HG02884 (cell line): ENCODE measurements around the gene EDN3.
"Not testable (repeated sequence)": the region's sequence is repeated elsewhere in the genome, so short reads cannot be mapped to it uniquely, and the experiment has no call there.

ENCODE experiments used
- ATAC-seq: cut with Tn5 transposase; IDR thresholded peaks from one replicate; pipeline ENCODE4 v1.9.1; 2021; ENCODE audit warnings: mild to moderate bottlenecking, moderate library complexity; ENCODE audit not compliant: unreplicated experiment

The EDN3 gene

GRCh38 chr20:59334651-59335300, 34.4 kb downstream of the EDN3 start:
- ATAC-seq = no peak

DNA sequence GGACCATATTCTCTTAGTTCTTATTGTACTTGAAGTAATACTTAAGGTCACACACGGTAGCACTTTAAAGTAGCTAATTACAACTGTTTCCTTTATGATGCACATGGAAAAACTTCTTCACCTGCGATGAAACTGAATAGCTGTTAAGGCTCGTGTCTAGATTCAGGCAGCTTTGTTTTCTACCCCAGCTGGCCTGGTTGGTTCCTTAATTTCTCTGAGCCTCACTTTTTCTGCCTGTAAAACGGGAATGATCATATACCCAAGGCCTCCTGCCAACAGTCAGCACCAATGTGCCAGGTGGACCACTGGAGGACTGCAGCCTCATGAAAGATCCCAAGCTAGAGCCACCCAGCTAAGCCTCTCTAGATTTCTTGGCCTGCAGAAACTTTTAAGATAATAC, 35.0 kb downstream of the EDN3 start:
- no peak for ATAC-seq

GRCh38 chr20:59336540-59336939, 36.1 kb downstream of the EDN3 start:
- ATAC-seq = no peak

DNA sequence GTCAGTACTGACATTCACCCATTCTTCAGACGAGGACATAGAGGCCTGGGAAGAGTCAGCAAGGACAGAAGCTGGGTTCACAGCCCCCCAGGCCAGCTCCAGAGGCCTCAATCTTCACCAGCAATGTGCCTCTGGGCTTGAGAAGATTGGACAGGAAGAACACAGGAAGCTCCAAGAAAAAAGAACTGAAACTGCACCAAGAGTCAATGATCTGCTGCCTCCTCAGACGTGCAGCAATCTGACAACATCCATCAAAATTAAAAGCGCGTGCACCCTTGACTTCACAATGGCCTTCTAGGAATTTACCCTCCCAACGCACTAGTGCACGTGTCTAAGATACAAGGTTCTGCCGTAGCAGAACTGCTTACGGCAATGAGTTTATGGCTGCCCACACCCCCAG, 38.0 kb downstream of the EDN3 start:
- not testable (repeated sequence) for ATAC-seq

GRCh38 chr20:59340201-59340885, 39.9 kb downstream of the EDN3 start:
- ATAC-seq = no peak

- ATAC-seq = not testable (repeated sequence)
These were observed 41.0 kb downstream of the EDN3 start for GRCh38 chr20:59341285-59342022.

DNA sequence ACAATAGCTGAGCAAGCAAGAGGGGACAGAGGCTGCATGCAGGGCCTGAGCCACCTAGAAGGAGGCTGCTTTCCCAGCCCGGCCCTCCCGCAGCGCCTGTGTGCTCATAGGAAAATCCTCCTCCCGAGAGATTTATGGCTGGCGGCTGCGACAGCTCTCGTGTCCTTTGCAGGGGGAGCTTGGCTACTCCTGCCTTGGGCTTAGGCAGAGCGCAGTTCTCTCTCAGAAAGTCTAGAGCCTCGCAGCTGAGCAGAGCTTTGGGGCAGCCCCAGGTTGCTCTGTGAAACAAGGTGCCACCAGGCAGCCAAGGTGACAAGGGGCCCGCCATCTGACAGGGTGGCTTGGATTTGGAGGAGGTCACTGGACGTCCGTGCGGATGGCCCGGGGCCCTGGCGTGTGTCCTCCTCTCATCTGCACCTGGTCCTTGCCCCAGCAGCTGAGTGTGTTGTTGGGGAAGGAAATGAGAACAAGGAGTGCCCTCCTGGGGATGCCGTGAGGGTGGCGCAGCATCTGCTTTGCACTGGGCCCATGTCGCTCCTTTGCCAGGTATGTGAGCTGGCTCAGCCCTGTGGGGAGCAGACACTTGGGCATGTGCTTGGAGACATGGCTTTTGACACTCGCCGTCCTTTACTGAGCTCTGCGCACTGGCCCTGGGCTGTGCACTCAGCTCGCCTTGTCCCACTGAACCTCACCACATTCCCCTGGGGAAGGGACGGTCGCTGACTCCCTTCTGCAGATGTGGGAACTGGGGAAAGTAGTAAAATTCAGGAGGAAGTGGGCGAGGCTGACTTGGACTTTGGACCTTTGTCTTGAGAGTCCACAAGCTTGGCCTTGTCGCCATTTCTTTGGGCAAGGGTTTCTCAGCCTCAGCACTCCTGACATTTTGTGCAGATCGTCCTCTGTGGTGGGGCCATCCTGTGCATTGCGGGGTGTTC, 41.9 kb downstream of the EDN3 start:
- no peak for ATAC-seq

- ATAC-seq = no peak
These were observed 45.6 kb downstream of the EDN3 start for GRCh38 chr20:59346061-59346460.

DNA sequence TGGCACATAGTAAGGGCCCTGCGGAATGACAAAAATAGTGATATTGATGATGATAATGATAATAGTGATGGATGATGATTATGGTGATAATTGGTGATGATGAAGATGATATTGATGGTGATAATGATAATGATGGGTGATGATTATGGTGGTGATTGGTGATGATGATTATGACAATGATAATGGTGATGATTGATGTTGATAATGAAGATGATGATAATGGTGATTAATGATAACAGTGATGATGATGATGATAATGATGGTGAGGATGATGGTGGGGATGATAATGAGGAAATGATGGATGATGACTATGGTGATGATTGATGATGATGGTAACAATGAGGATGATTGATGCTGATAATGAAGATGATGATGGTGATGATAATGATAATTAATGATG, 48.9 kb downstream of the EDN3 start:
- ATAC-seq = no peak

- ATAC-seq = no peak
These were observed 50.1 kb downstream of the EDN3 start for GRCh38 chr20:59350330-59351156.

DNA sequence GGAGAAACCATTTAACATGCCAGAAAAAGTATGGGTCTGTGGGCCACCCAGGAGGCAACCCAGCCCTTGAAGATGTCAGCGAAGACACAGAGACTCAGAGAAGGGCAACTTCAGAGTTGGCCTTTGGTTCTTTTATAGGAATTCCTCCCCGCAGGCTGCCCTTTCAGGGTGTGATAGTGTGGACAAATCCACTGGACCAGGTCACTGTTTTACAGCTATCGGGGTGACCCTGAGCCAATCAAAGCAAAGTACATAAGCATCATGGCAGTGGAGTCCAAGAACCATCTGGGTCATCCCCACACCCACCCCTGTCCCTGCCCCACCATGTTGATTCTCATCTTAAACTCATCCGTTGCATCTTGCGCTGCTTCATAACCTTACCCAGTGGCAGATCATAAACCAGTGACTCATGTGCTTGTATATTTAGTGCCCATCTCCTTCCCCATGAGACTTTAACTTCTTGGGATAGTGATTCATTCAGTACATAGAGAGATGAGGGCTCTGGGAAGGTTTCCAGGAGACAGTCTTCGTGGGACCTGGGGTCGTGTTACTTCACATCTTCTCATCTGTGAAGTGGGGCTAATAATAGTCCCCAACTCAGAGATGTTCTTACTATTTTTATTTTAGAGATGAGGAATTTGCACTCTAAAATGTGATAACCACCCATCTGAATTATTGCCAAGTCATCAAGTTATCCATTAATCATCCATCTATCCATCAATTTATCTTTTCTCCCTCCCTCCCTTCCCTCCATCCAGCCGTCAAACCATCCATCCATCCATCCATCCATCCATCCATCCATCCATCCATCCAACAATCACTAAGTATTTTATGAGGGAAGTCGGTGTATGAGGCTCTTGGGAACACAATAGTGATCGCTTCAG, 51.0 kb downstream of the EDN3 start:
- ATAC-seq = no peak

DNA sequence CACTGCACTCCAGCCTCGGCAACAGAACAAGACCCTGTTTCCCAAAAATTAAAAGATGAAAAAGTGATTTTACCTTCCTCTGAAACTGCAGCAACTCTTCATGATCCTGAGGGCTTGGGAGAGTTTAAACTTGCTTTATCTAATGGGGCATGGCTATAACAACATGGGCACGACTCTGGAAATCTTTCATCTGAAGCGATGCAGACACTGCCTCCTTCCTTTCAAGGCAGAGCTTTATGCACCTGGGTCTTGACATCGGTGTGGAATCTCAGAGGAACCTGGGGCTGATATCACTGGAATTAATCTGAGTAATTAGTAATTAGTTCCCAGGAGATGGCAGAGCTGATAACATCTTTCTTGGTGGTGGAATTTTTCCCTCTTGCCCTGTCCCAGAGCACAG, 52.1 kb downstream of the EDN3 start:
- ATAC-seq = no peak

DNA sequence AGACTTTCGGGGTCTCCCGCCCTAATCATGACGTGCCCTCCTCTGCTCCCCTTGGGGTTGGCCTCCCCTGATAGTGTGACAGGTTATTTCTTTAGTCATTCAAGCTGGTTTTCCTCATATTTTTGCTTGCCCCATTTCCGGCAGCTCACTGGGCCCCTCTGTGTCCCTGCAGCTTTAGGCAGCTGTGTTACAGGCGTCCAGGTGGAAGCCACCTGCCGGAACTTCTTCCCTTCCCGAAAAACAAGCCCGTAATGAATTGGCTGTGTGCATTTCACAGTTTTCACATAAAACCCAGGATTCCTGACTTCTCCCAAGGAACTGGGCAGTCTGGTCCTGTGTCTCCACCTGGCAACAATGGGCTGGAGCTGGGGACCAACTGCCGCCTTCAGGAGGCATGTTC, 52.6 kb downstream of the EDN3 start:
- ATAC-seq = no peak

DNA sequence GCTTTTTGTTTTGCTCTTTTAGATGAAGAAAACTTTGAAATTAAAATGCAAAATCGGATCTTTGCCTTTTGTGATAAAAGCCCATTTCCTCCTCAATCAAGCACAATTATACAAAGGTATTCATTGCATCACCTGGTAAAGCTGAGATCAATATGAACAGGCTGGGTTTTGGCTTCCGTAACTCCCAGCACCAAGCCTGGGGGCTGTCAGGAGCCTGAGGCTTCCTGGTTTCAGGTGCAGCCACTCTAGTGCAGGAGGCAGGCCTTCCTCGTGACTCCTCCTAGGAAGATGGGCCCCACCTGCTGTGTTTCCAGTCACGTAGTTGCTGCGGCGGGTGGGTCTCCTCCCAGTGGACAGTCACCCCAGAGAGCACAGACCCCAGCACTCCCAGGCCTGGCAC, 54.0 kb downstream of the EDN3 start:
- no peak for ATAC-seq

- no peak for ATAC-seq
These were observed 54.8 kb downstream of the EDN3 start for GRCh38 chr20:59355242-59355641.

DNA sequence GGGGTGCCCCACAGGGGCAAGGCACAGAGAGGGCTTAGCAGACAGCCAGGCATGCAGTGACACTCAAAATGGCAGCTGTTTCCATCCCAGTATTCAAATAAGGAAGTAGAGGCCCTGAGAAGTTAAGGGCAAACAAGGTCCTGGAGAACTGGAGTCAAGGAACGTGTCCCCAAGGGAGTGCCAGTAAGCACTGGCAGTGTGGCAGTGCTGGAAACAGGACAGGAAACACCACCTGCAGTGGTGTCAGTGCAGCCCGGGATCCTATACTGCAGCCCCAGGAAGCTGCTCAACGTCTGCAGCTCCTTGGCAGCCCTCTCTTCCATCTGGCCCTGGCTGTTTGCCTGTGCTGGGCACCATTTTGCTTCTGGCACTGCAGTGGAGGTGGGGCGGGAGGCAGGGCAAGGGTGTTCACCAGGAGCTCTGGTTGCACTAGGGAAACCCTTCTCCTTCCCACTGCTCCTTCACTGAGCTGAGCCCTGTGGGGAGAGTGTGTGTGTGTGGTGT, 56.3 kb downstream of the EDN3 start:
- ATAC-seq = no peak

GRCh38 chr20:59358793-59359192, 58.4 kb downstream of the EDN3 start:
- not testable (repeated sequence) for ATAC-seq

DNA sequence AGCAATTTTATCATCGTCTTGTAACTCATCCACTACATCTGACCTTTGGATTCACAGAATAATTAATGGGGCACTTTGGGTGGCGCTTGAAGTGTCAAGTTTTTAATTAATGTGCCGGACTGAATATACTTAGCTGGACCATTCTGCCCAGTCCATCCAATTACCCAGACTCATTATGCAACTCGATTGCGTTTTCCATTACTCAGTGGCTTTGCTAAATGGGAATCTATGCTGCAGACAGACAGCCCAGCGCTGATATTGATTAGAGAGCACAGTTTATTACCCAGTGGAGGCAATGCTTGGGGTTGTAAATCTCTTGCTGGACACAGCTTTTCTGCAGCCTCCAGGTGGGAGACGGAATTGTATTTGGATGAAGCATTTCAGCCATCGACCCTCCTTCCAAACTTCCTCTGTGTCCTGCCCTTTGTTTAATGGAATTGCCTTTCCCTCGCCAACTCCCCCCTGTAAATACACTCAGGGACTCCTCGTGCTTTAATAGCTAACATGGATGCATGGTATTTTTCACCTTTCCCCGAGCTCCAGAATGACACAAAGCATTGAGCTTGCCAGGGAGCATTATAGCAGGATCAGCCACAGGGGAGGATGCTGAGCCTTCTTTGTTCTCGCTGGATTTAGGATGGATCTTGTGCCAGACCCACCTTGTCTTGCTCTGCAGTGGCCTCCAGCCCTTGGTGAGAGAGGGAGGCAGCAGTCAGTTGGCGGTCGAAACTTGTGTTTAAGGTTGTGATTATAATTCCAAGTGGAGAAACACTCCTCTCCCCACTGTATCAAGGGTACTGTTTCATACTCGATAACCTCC, 59.7 kb downstream of the EDN3 start:
- no peak for ATAC-seq
